SU-DHL-6 (cell line): ENCODE results near the gene RBM43.

Source experiments
- EZH2phosphoT487 ChIP-seq: fragments of 200-600 bp; sonication (generic), shearing (Covaris generic); conservative IDR thresholded peaks from 2 replicates; pipeline ENCODE4 v1.6.1; 2018; ENCODE audit warnings: mild to moderate bottlenecking, antibody characterized with exemption, low read length, moderate library complexity, mixed read lengths
- TF ChIP-seq, protein P1 (sequence below): fragments of 200-600 bp; sonication (generic); IDR thresholded peaks from one replicate; pipeline ENCODE4 v1.5.1; 2017; ENCODE audit warnings: antibody characterized with exemption, mild to moderate bottlenecking, low read length, moderate library complexity; ENCODE audit not compliant: insufficient read depth, poor library complexity, severe bottlenecking

DNA sequence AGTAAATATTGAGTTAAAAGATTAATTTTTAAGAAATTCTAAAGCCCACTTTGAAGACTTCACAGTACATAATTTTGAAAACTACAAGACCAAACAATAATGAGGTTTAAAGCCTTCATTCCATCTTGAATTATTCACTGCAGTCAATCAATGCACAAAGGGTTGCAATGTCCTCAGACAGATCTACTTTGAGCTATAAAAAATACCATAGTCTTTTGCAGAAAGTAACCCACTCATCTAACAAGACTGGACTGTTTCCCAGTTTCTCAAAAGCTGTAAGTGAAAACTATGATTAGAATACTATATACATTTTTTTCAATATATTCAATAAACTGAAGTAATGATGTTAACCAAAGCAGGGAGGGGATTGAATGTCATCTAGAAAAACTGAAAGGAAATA, 10.2 kb upstream of the RBM43 start:
- TF ChIP-seq, protein P1, sequence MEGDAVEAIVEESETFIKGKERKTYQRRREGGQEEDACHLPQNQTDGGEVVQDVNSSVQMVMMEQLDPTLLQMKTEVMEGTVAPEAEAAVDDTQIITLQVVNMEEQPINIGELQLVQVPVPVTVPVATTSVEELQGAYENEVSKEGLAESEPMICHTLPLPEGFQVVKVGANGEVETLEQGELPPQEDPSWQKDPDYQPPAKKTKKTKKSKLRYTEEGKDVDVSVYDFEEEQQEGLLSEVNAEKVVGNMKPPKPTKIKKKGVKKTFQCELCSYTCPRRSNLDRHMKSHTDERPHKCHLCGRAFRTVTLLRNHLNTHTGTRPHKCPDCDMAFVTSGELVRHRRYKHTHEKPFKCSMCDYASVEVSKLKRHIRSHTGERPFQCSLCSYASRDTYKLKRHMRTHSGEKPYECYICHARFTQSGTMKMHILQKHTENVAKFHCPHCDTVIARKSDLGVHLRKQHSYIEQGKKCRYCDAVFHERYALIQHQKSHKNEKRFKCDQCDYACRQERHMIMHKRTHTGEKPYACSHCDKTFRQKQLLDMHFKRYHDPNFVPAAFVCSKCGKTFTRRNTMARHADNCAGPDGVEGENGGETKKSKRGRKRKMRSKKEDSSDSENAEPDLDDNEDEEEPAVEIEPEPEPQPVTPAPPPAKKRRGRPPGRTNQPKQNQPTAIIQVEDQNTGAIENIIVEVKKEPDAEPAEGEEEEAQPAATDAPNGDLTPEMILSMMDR: no peak
- TF ChIP-seq EZH2phosphoT487: no peak
